ENCODE data around the gene CFL1. TPM values are rescaled to one million over a fixed set of nuclear protein-coding genes. Genes with fewer than 3 reads are reported as not detected.
A peak's percentile ranks its signal among the peaks of the same experiment; 100 is the strongest.
"Not testable (repeated sequence)": the region's sequence is repeated elsewhere in the genome, so short reads cannot be mapped to it uniquely, and the experiment has no call there.

CFL1 gene
- total and polyA plus RNA-seq, 2 experiments from 2014 or later: 1,393 to 2,124 TPM

GRCh38 chr11:65892137-65892540 is 34.2 kb upstream of the CFL1 start:
- H3K79me2 ChIP-seq (replicated peaks; ENCODE audit: insufficient read depth): not testable (repeated sequence)

GRCh38 chr11:65891219-65892136 is 33.5 kb upstream of the CFL1 start:
- peaks cover 12% of the 10 kb centered on the region for H4K20me1 ChIP-seq (replicated peaks; ENCODE audit: insufficient read depth)
- TF ChIP-seq CTCF (conservative IDR thresholded peaks at IDR 0.05; ENCODE audit: low read depth in 2 of 2): peak; percentile 58 to 73
- TF ChIP-seq CREB1 (CRISPR knock-in tag; IDR thresholded peaks at IDR 0.05; ENCODE audit: low read depth): no peak
- TF ChIP-seq EZH2phosphoT487 (IDR thresholded peaks at IDR 0.05; ENCODE audit: unreplicated experiment): no peak
- TF ChIP-seq ETS1 (IDR thresholded peaks at IDR 0.05): peak; percentile 64
- peak; percentile 71 for TF ChIP-seq POLR2AphosphoS5 (IDR thresholded peaks at IDR 0.05; ENCODE audit: low read depth)
- no peak for TF ChIP-seq ZNF114 (CRISPR knock-in tag; IDR thresholded peaks at IDR 0.05)
- no peak for TF ChIP-seq EZH2 (IDR thresholded peaks at IDR 0.05; ENCODE audit: low read depth, unreplicated experiment)
- no peak for TF ChIP-seq STAT1 (IDR thresholded peaks at IDR 0.05; ENCODE audit: unreplicated experiment)
- TF ChIP-seq ZNF462 (CRISPR knock-in tag; IDR thresholded peaks at IDR 0.05): no peak
- TF ChIP-seq JUNB (IDR thresholded peaks at IDR 0.05; ENCODE audit: unreplicated experiment): no peak

More at GRCh38 chr11:65892137-65892540, 34.2 kb upstream of the CFL1 start:
- H3K9me2 ChIP-seq (ENCODE audit: insufficient read depth); H2AFZ ChIP-seq; ATAC-seq; H3K27ac Mint-ChIP-seq; H3K9me3 Mint-ChIP-seq; H3K27ac ChIP-seq (ENCODE audit: low read depth); H3K36me3 ChIP-seq (ENCODE audit: insufficient read depth); DNase-seq (ENCODE audit: low spot score): not testable (repeated sequence)
- Histone ChIP-seq H3F3A (replicated peaks; ENCODE audit: low read depth) (peaks cover 32% of the 10 kb centered on the region), H3K27me3 (ENCODE audit: insufficient read depth) (peaks cover 25% of the 10 kb centered on the region), H3K4me1 (ENCODE audit: insufficient read depth) (peaks cover 29% of the 10 kb centered on the region), H3K4me3 (peak overlapping the region; percentile 93), H4K20me1 (replicated peaks; ENCODE audit: insufficient read depth) (peaks cover 12% of the 10 kb centered on the region), H3K4me2 (peak overlapping the region; percentile 89)
- Mint-ChIP-seq H3K27me3 (ENCODE audit: insufficient read depth, low read depth, poor library complexity) (peaks cover 35% of the 10 kb centered on the region), H3K36me3 (ENCODE audit: low read depth) (peaks cover 12% of the 10 kb centered on the region), H3K4me1 (peaks cover 33% of the 10 kb centered on the region), H3K4me3 (peak overlapping the region; percentile 81)

More at GRCh38 chr11:65891219-65892136, 33.5 kb upstream of the CFL1 start:
- Histone ChIP-seq H3K36me3 (ENCODE audit: insufficient read depth) (peaks cover 3% of the 10 kb centered on the region; the same call in 1 of the 2 replicates), H3K27ac (ENCODE audit: low read depth) (no peak overlapping the region), H2AFZ (no peak overlapping the region; the same call in 1 of the 2 replicates), H3K4me2 (peak overlapping the region; percentile 89), H3F3A (replicated peaks; ENCODE audit: low read depth) (peaks cover 34% of the 10 kb centered on the region), H3K4me3 (peak overlapping the region; percentile 93), H3K27me3 (ENCODE audit: insufficient read depth) (peaks cover 25% of the 10 kb centered on the region), H3K9me2 (ENCODE audit: insufficient read depth) (no peaks in the 10 kb centered on the region), H3K4me1 (ENCODE audit: insufficient read depth) (peaks cover 32% of the 10 kb centered on the region), H3K79me2 (replicated peaks; ENCODE audit: insufficient read depth) (peaks cover 10% of the 10 kb centered on the region)
- peaks cover 39% of the 10 kb centered on the region for H3K27me3 Mint-ChIP-seq (ENCODE audit: insufficient read depth, low read depth, poor library complexity)
- peak; percentile 83 for DNase-seq (ENCODE audit: low spot score)
- H3K4me1 Mint-ChIP-seq: peaks cover 40% of the 10 kb centered on the region
- H3K9me3 Mint-ChIP-seq: peaks cover 2% of the 10 kb centered on the region; the same call in 1 of the 3 replicates
- H3K4me3 Mint-ChIP-seq: peak overlapping the region; percentile 81
- peak; percentile 15 for ATAC-seq
- H3K27ac Mint-ChIP-seq: no peak overlapping the region
- H3K36me3 Mint-ChIP-seq (ENCODE audit: low read depth): peaks cover 17% of the 10 kb centered on the region

Measured in GM23338 (cell line).